Fibroblast of the aortic adventitia (primary cell): ENCODE measurements around the gene GUF1. TPM values are rescaled to one million over a fixed set of nuclear protein-coding genes. Genes with fewer than 3 reads are reported as not detected.

ENCODE experiments used
- DNase-seq: peaks from one replicate; pipeline ENCODE4 v3.0.0-alpha.2; 2010; ENCODE audit warnings: low read depth
- H3K4me3 ChIP-seq: 2 replicates; pipeline ENCODE4 v1.5.1; 2011; ENCODE audit warnings: low read depth, mild to moderate bottlenecking, control low read depth, low read length, moderate library complexity
- total RNA-seq: library from RNA; depleted of rRNA; stranded (reverse); fragments of >200 nt; gene quantifications from 2 replicates; pipeline ENCODE4 v1.2.3, GENCODE V29; 2012; ENCODE audit warnings: low replicate concordance
- TF ChIP-seq, protein P1 (sequence below): IDR thresholded peaks from 2 replicates; pipeline ENCODE4 v1.5.1; 2011; ENCODE audit warnings: mild to moderate bottlenecking, low read length, control low read depth, inconsistent platforms; ENCODE audit not compliant: insufficient read depth

Gene GUF1
- total RNA-seq, 1 donor, result 21.9 TPM

DNA sequence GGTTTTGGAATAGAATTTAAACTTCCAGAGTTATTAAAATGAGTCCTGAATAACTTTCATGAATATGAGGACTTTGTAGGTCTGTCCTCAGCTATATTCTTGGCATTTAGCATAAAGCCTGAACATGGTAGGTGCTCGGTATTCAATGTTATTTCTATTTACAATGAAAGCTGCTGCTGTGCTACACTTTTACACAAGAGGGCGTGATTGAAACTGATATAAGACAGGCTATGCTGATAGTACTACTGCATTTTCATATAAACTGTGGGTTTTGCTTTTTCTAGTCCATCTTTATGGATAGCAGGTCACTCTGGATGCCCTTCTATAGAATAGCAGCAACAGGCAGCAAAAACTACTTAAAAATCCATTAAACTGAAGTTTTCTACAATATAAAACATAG is 60.4 kb downstream of the GUF1 start:
- TF ChIP-seq, protein P1, sequence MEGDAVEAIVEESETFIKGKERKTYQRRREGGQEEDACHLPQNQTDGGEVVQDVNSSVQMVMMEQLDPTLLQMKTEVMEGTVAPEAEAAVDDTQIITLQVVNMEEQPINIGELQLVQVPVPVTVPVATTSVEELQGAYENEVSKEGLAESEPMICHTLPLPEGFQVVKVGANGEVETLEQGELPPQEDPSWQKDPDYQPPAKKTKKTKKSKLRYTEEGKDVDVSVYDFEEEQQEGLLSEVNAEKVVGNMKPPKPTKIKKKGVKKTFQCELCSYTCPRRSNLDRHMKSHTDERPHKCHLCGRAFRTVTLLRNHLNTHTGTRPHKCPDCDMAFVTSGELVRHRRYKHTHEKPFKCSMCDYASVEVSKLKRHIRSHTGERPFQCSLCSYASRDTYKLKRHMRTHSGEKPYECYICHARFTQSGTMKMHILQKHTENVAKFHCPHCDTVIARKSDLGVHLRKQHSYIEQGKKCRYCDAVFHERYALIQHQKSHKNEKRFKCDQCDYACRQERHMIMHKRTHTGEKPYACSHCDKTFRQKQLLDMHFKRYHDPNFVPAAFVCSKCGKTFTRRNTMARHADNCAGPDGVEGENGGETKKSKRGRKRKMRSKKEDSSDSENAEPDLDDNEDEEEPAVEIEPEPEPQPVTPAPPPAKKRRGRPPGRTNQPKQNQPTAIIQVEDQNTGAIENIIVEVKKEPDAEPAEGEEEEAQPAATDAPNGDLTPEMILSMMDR, result peak; percentile 43
- no peak overlapping the region for H3K4me3 ChIP-seq
- peak; percentile 14 for DNase-seq

DNA sequence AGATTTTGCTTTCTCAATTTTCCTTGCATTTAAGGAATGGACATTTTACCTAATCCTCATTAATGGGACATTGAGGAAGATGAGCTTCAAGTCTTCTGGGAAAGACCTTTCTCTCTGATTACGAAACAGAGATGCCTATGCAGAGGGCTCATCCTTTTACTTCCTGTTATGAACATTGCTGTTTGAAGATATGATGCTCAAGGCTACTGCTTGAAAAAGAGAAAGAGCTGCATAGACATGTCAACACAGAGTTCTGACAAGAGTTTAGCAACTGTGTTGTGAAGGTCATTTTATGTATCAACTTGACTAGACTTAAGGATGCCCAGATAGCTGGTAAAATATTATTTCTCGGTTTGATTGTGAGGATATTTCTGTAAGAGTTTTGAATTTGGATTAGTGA is 62.0 kb downstream of the GUF1 start:
- no peak for DNase-seq
- TF ChIP-seq, protein P1, result no peak
- no peak overlapping the region for H3K4me3 ChIP-seq

Other genes with a start within 250 kb of the GUF1 start
- 1.1 and 3.2 TPM in 2 replicates for gene KCTD8, start 229.6 kb upstream of the GUF1 start, total RNA-seq
- not detected in 2 replicates for gene YIPF7, start 26.8 kb upstream of the GUF1 start, total RNA-seq
- 34.4 and 41.4 TPM in 2 replicates for gene GNPDA2, start 48.1 kb downstream of the GUF1 start, total RNA-seq